HG02943 (cell line): ENCODE measurements around the gene LPIN1.

Experiments
- ATAC-seq: cut with Tn5 transposase; IDR thresholded peaks from one replicate; pipeline ENCODE4 v1.9.1; 2021; ENCODE audit warnings: mild to moderate bottlenecking, low read depth, moderate library complexity; ENCODE audit not compliant: unreplicated experiment

LPIN1 gene

GRCh38 chr2:11746376-11746806 lies at the start of gene LPIN1:
Gene LPIN1, plus strand, starts transcription at chr2:11746632. Its CDS starts 18,910 bp downstream, at chr2:11765542.
- peak; percentile 48 for ATAC-seq

DNA sequence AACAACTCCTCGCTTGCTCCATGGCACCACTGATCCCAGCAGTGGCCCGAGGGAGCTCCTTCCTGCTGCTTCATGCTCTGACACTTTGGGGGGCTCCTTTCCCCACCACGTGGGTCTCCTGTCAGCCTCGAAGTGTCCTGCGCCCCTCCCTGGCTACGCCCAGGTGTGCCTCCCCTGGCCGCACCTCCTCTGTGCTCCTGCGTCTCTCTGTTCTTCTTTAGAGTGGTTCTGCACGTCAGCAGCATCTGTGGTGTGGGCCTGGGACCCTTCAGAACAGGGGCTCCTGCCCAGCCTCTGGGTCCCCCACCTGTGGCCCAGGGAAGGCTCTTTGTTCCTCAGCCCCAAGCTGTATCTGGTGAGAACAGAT lies 49.7 kb upstream of the LPIN1 start:
- no peak for ATAC-seq

GRCh38 chr2:11697103-11697871 lies 49.1 kb upstream of the LPIN1 start:
- no peak for ATAC-seq

- ATAC-seq: no peak
Observed at GRCh38 chr2:11698009-11698922, 48.2 kb upstream of the LPIN1 start.

DNA sequence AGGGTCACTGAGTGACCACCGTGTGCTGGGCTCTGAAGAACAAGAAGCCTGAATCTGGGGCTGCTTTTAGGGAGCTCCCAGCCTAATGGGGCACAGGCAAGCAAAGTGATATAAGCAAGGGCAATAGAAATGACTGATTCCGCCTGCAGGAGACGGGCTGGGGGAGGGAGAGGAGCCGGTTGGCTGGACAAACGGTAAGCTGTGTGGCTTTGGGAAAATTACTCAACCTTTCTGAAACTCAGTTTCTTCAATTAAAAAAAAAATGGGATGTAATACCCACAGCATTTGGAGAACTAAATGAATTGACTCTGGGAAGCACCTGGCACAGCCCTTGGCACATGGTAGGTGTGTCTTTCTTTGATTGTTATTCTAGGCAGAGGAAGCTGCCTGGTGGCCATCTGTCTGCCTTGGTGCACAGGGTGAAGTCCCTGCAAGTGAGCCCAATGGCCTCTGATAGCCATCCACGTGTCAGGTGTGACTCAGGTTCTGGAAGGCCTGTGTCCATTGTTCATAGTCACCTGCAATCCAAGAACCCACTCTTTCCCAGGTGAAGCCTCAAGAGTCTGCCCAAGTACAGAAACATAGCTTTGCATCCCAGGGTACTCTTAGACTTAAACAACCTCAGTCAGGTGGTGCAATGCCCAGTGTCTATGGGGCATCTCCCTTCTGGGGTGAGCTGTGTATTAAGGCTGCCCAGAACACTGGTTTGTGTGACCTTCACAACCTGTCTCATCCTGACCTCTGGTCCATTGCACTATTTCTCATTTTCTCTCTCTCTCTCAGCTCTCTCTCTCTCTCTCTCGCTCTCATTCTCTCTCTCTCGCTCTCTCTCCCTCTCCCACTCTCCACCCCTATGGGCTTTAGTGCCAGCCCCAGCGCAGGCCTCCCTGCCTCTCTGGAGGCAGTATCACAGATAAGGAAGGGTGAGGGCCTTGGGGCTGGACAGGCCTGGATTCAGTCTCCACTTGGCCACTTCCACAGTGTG lies 46.5 kb upstream of the LPIN1 start:
- no peak for ATAC-seq

DNA sequence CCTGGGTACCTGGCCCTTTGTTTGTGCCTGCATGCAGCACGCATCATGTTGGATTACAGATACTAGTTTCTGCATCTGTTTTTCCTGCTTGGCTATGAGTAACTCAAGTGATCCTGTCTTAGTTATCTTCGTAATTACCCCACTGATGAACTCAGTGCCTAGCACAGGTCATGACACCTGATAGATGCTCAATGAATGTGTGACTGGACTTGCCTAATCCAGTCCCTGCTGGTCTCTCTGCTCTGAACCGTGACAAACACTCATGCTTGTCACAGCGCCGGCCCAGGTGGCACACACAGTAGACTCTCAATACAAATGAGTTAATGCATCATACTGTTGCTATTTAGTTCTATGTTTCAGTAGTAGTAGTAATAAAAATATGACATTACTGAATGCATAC lies 45.2 kb upstream of the LPIN1 start:
- ATAC-seq: no peak

GRCh38 chr2:11701751-11702301 lies 44.6 kb upstream of the LPIN1 start:
- no peak for ATAC-seq

DNA sequence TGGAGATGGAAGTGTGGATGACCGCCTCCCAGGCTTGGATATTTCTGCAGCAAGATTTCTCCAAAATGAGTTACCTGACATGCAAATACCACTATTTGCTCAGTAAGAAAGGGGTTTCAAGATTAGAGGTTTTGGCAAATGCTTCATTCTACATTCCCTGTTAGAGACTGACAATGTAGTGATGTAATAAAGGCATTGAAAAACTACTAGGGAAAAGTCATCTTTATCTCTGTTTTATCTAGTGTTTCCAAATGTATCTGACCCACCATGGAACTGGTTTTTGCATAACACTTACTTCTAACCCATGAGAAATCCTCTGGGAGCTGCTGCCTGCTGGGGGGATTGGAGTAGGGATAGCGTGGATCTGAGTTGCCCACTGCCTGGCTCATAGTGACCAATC lies 43.5 kb upstream of the LPIN1 start:
- ATAC-seq: no peak

GRCh38 chr2:11703700-11704099 lies 42.7 kb upstream of the LPIN1 start:
- ATAC-seq: no peak

GRCh38 chr2:11705063-11705462 lies 41.4 kb upstream of the LPIN1 start:
- ATAC-seq: no peak

GRCh38 chr2:11705711-11706110 lies 40.7 kb upstream of the LPIN1 start:
- no peak for ATAC-seq

GRCh38 chr2:11708106-11708505 lies 38.3 kb upstream of the LPIN1 start:
- ATAC-seq: no peak

GRCh38 chr2:11709293-11709692 lies 37.1 kb upstream of the LPIN1 start:
- no peak for ATAC-seq

DNA sequence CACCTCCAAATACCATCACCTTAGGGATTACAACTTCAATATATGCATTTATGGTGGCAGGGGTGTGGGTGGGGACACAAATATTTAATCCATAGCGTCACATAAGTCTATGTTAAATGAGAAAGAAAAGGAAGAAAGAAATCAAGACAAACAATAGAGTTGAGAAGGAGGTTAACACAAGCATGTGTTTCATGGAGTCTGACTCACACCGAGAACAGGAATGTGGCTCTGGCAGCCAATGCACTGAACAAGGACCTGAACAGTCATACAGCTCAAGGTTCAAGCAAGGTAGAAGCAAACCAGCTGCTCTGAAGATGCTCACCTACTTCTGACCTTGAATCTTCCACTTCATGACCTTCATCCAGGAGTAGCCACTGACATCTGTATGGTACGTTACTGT lies 36.2 kb upstream of the LPIN1 start:
- no peak for ATAC-seq

DNA sequence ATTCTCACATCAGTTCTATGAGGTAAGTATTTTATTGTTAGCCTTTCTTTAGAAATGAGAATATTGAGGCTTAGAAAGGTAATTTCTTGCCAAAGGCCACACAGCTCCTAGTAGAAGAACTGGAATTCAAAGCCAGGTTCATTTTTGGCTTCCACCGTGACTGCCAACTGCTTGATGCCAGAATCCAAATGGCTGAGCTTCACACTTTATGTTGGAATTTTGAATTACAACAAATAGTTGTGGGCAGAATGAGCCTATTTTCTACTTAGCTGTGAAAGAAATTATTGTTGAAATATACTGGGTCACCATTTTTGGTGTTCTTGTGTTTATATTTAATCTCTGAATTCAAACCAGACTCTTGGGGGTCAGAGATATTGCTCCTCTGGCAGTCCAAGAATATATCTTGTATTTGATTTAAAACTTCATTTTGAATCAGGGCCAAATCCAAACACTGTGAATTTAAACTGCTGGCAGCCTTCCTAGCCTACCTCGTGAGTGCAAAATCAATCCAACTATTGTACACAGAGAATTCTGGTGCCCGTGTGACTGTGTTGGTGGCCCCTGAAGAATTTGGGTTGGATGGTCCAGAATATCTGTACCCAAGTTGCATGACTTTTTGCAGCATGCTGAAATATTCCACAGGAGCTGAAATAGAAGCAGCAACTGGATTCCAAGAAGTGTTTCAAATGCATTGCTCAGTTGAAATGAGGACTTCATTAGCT lies 35.6 kb upstream of the LPIN1 start:
- no peak for ATAC-seq

GRCh38 chr2:11711354-11711716 lies 35.1 kb upstream of the LPIN1 start:
- no peak for ATAC-seq

- ATAC-seq: no peak
Observed at GRCh38 chr2:11711751-11712150, 34.7 kb upstream of the LPIN1 start.

- ATAC-seq: no peak
Observed at GRCh38 chr2:11712866-11713265, 33.6 kb upstream of the LPIN1 start.

DNA sequence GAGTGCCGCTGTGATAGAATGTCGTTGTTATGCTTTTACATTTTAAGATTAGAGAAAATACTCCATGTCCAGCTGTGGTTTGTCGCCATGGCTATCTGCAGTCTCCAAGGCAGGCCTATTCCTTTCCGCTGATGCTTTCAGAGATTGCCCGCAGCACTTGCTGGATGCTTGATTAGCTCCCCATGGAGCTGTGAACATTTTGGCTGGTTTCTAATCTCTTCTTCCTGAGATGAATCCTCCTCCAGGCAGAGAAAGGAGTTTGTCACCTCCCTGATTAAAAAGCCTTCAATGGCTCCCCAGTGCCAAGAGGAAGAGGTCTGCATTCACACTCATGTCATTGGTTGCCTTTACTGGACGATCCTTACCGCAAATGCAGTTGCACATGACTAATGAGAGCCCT lies 32.6 kb upstream of the LPIN1 start:
- no peak for ATAC-seq
